SK-N-SH (cell line): ENCODE results near the gene COX10. TPM values are rescaled to one million over a fixed set of nuclear protein-coding genes. Genes with fewer than 3 reads are reported as not detected.

Experiments
- CTCF ChIA-PET: fragments of 300-600, 350-600 bp; formaldehyde crosslinking; extraction: SDS; loops from one replicate; lab custom pipeline; 2021; lab: Yijun Ruan, JAX
- POLR2A ChIA-PET: fragments of 350-600 bp; sonication (Branson Sonifier 250); formaldehyde crosslinking; extraction: SDS; loops from one replicate; lab custom pipeline; 2020; ENCODE audit warnings: antibody characterized with exemption, inconsistent platforms; lab: Yijun Ruan, JAX
- DNase-seq: peaks from one replicate; pipeline ENCODE4 v3.0.0; 2012
- H2AFZ ChIP-seq: fragments of 200-600 bp; sonication (generic); 2 replicates; pipeline ENCODE4 v1.8.1; 2016; ENCODE audit warnings: antibody characterized with exemption, mild to moderate bottlenecking, low read depth
- H3F3A ChIP-seq: fragments of 200-600 bp; sonication (generic); replicated peaks from 2 replicates; pipeline ENCODE3; 2016; ENCODE audit warnings: antibody characterized with exemption, mild to moderate bottlenecking; ENCODE audit not compliant: insufficient read depth
- H3K27ac ChIP-seq, 2 experiments: fragments of 200-500 bp in 1 of 2; fragments of 200-600 bp in 1 of 2; sonication (Bioruptor generic) in 1 of 2; sonication (generic), shearing (Covaris generic) in 1 of 2; 2 replicates each; pipeline versions ENCODE4 v1.5.1 to v1.6.1; 2014 to 2016; ENCODE audit warnings: low read depth in 2 of 2, inconsistent platforms in 1 of 2, low read length in 1 of 2, mild to moderate bottlenecking in 1 of 2, mixed read lengths in 1 of 2
- H3K27me3 ChIP-seq: fragments of 200-600 bp; sonication (generic), shearing (Covaris generic); 2 replicates; pipeline ENCODE4 v1.6.1; 2016; ENCODE audit warnings: mixed run types; ENCODE audit not compliant: insufficient read depth
- H3K36me3 ChIP-seq, 2 experiments: fragments of 200-500 bp in 1 of 2; fragments of 200-600 bp in 1 of 2; sonication (Bioruptor generic) in 1 of 2; sonication (generic) in 1 of 2; replicated peaks in 1 of 2; 2 replicates each; pipeline versions ENCODE3 to v1.5.1; 2014 to 2016; ENCODE audit warnings: low read length in 1 of 2, mild to moderate bottlenecking in 1 of 2; ENCODE audit not compliant: insufficient read depth in 2 of 2, control insufficient read depth in 1 of 2
- H3K4me1 ChIP-seq, 2 experiments: fragments of 200-500 bp in 1 of 2; fragments of 200-600 bp in 1 of 2; sonication (Bioruptor generic) in 1 of 2; sonication (generic), shearing (Covaris generic) in 1 of 2; 2 replicates each; pipeline versions ENCODE4 v1.5.1 to v1.6.1; 2014 to 2016; ENCODE audit warnings: low read depth in 1 of 2, low read length in 1 of 2, mixed run types in 1 of 2; ENCODE audit not compliant: insufficient read depth in 2 of 2, control insufficient read depth in 1 of 2
- H3K4me2 ChIP-seq: fragments of 200-600 bp; sonication (generic), shearing (Covaris generic); 2 replicates; pipeline ENCODE4 v1.6.1; 2017; ENCODE audit warnings: mixed run types
- H3K4me3 ChIP-seq, 2 experiments: fragments of 200-500 bp in 1 of 2; fragments of 200-600 bp in 1 of 2; sonication (Bioruptor generic) in 1 of 2; sonication (generic), shearing (Covaris generic) in 1 of 2; 2 replicates each; pipeline versions ENCODE4 v1.5.1 to v1.8.1; 2014 to 2016; ENCODE audit warnings: low read depth in 2 of 2, inconsistent platforms in 1 of 2, low read length in 1 of 2, mild to moderate bottlenecking in 1 of 2, mixed read lengths in 1 of 2, moderate library complexity in 1 of 2
- H3K79me2 ChIP-seq: fragments of 200-600 bp; sonication (generic); 2 replicates; pipeline ENCODE4 v1.8.1; 2017; ENCODE audit warnings: mild to moderate bottlenecking; ENCODE audit not compliant: insufficient read depth
- H3K9ac ChIP-seq: fragments of 200-600 bp; sonication (generic); 2 replicates; pipeline ENCODE4 v1.6.1; 2017; ENCODE audit warnings: mixed run types
- H3K9me2 ChIP-seq: fragments of 200-600 bp; sonication (generic); 2 replicates; pipeline ENCODE4 v1.6.1; 2017; ENCODE audit warnings: mixed run types
- H3K9me3 ChIP-seq: fragments of 200-600 bp; sonication (generic); 2 replicates; pipeline ENCODE4 v1.6.1; 2017; ENCODE audit warnings: mixed run types, mild to moderate bottlenecking, moderate library complexity
- H4K20me1 ChIP-seq: fragments of 200-600 bp; sonication (generic); 2 replicates; pipeline ENCODE4 v1.6.1; 2017; ENCODE audit warnings: mild to moderate bottlenecking, mixed run types; ENCODE audit not compliant: insufficient read depth
- CHD2 ChIP-seq: fragments of 150-350 bp; IDR thresholded peaks from 2 replicates; pipeline ENCODE4 v1.6.1; 2018; ENCODE audit warnings: low read length; ENCODE audit not compliant: partially characterized antibody
- CTCF ChIP-seq: fragments of 200-600 bp; sonication (generic); IDR thresholded peaks from 2 replicates; pipeline ENCODE4 v1.6.1; 2017; ENCODE audit warnings: antibody characterized with exemption, mild to moderate bottlenecking, moderate library complexity
- EP300 ChIP-seq, 2 experiments: IDR thresholded peaks; 2 replicates each; pipeline versions ENCODE4 v1.4.0 to v1.6.1; 2012; ENCODE audit warnings: borderline replicate concordance in 1 of 2, low read depth in 1 of 2, low read length in 1 of 2
- GATA2 ChIP-seq: sonication (generic); formaldehyde crosslinking; IDR thresholded peaks from 2 replicates; pipeline ENCODE4 v1.5.0; 2020; ENCODE audit warnings: mild to moderate bottlenecking, missing genetic modification reagents
- IRF3 ChIP-seq: fragments of 150-350 bp; IDR thresholded peaks from 2 replicates; pipeline ENCODE4 v1.6.1; 2016; ENCODE audit warnings: mild to moderate bottlenecking, low read depth, low read length
- JUND ChIP-seq: IDR thresholded peaks from 2 replicates; pipeline ENCODE4 v1.4.0; 2012
- MAX ChIP-seq: IDR thresholded peaks from 2 replicates; pipeline ENCODE4 v1.4.0; 2012; ENCODE audit warnings: low read depth
- MEF2A ChIP-seq: IDR thresholded peaks from 2 replicates; pipeline ENCODE4 v1.4.0; 2012; ENCODE audit warnings: low read depth, borderline replicate concordance
- PBX3 ChIP-seq: IDR thresholded peaks from 2 replicates; pipeline ENCODE4; 2012
- POLR2AphosphoS5 ChIP-seq: IDR thresholded peaks from 2 replicates; pipeline ENCODE4 v1.6.1; 2012; ENCODE audit warnings: low read depth, low read length
- RFX5 ChIP-seq: IDR thresholded peaks from 2 replicates; pipeline ENCODE4 v1.6.1; 2012; ENCODE audit warnings: mild to moderate bottlenecking, improper control_type of control experiment, low read length
- SMC3 ChIP-seq: IDR thresholded peaks from 2 replicates; pipeline ENCODE4 v1.6.1; 2012; ENCODE audit warnings: low read depth, low read length, improper control_type of control experiment
- TAF1 ChIP-seq: IDR thresholded peaks from 2 replicates; pipeline ENCODE4 v1.6.1; 2012; ENCODE audit warnings: low read depth, mild to moderate bottlenecking, low read length, moderate library complexity, borderline replicate concordance
- TCF12 ChIP-seq: IDR thresholded peaks from 2 replicates; pipeline ENCODE4 v1.4.0; 2012
- TEAD4 ChIP-seq: IDR thresholded peaks from 2 replicates; pipeline ENCODE4 v1.4.0; 2012; ENCODE audit warnings: mild to moderate bottlenecking, borderline replicate concordance; ENCODE audit not compliant: insufficient read depth
- USF1 ChIP-seq: IDR thresholded peaks from 2 replicates; pipeline ENCODE4 v1.4.0; 2012; ENCODE audit warnings: low read depth, borderline replicate concordance
- USF2 ChIP-seq: fragments of 150-350 bp; IDR thresholded peaks from 2 replicates; pipeline ENCODE4 v1.6.1; 2017; ENCODE audit warnings: antibody characterized with exemption, low read length, low read depth, borderline replicate concordance
- ZBTB33 ChIP-seq: IDR thresholded peaks from 2 replicates; pipeline ENCODE4 v1.4.0; 2012; ENCODE audit warnings: low read depth, borderline replicate concordance
- WGBS: methylation state at CpG from one replicate; pipeline ENCODE4 v1.1.6; 2017; ENCODE audit warnings: low lambda C conversion rate; 5-methylcytosine and 5-hydroxymethylcytosine counted together
- polyA plus RNA-seq, 3 experiments: library from polyadenylated mRNA; depleted of rRNA; stranded (reverse); fragments of >200 nt; gene quantifications; 2 replicates each; pipeline ENCODE4 v1.2.3, GENCODE V29; 2012

COX10 gene
- polyA plus RNA-seq, 1 of the 3 experiments (the other 2 are of a cell fraction): 8.7 TPM

- Histone ChIP-seq H3F3A (no peaks in the 10 kb centered on the region), H4K20me1 (no peaks in the 10 kb centered on the region), H3K4me1 (no peaks in the 10 kb centered on the region), H3K4me2 (no peak overlapping the region), H3K4me3 (no peak overlapping the region), H3K27ac (no peak overlapping the region), H3K36me3 (no peaks in the 10 kb centered on the region), H3K27me3 (no peaks in the 10 kb centered on the region), H3K9ac (no peak overlapping the region), H3K9me3 (no peaks in the 10 kb centered on the region), H3K79me2 (no peaks in the 10 kb centered on the region), H3K9me2 (no peaks in the 10 kb centered on the region), H2AFZ (no peak overlapping the region)
- no peak for DNase-seq
- WGBS: 73% methylated on average over 4 of the region's 4 CpGs
- POLR2A ChIA-PET: no interaction called here
- TF ChIP-seq USF1 (no peak), POLR2AphosphoS5 (no peak), GATA2 (no peak), TAF1 (no peak)
- CTCF ChIA-PET: no interaction called here
Measured at GRCh38 chr17:14124854-14125253, 55.5 kb downstream of the COX10 start.

- no peaks in the 10 kb centered on the region for H3K4me1 ChIP-seq
- H3K36me3 ChIP-seq: no peaks in the 10 kb centered on the region
- no peak for DNase-seq
- no peaks in the 10 kb centered on the region for H3K27me3 ChIP-seq
- H3K9me2 ChIP-seq: no peaks in the 10 kb centered on the region
- H3K4me3 ChIP-seq: no peak overlapping the region
- no peaks in the 10 kb centered on the region for H4K20me1 ChIP-seq
- no peaks in the 10 kb centered on the region for H3K79me2 ChIP-seq
- no peak overlapping the region for H3K4me2 ChIP-seq
- 95% methylated on average over 6 of the region's 6 CpGs for WGBS
- H3K9ac ChIP-seq: no peak overlapping the region
- ChIA-PET POLR2A (no interaction called here), CTCF (no interaction called here)
- no peaks in the 10 kb centered on the region for H3K9me3 ChIP-seq
- no peaks in the 10 kb centered on the region for H3F3A ChIP-seq
- H3K27ac ChIP-seq: no peak overlapping the region
- no peak overlapping the region for H2AFZ ChIP-seq
- TF ChIP-seq GATA2 (no peak), SMC3 (no peak), USF1 (no peak), JUND (no peak), RFX5 (no peak), EP300 (IDR thresholded peaks at IDR 0.05; ENCODE audit: borderline replicate concordance in 1 of 2, low read depth in 1 of 2, low read length in 1 of 2) (no peak), TAF1 (no peak), CTCF (no peak), PBX3 (no peak), MAX (no peak), TCF12 (no peak), ZBTB33 (no peak), CHD2 (no peak), MEF2A (no peak), USF2 (no peak), IRF3 (no peak), TEAD4 (no peak)
Measured at GRCh38 chr17:14125518-14126137, 56.3 kb downstream of the COX10 start.
